HG02981 (cell line): ENCODE measurements around the gene RNF141.

Experiments used
- ATAC-seq: cut with Tn5 transposase; IDR thresholded peaks from one replicate; pipeline ENCODE4 v1.9.1; 2021; ENCODE audit warnings: mild to moderate bottlenecking, moderate library complexity; ENCODE audit not compliant: unreplicated experiment

Gene RNF141

GRCh38 chr11:10540915-10541560, at the start of gene RNF141:
Gene RNF141 (minus strand): TSS chr11:10541187. CDS start chr11:10534158, 7,029 bp downstream.
- ATAC-seq = peak; percentile 98

GRCh38 chr11:10590218-10590915, 49.4 kb upstream of the RNF141 start:
- ATAC-seq = no peak

DNA sequence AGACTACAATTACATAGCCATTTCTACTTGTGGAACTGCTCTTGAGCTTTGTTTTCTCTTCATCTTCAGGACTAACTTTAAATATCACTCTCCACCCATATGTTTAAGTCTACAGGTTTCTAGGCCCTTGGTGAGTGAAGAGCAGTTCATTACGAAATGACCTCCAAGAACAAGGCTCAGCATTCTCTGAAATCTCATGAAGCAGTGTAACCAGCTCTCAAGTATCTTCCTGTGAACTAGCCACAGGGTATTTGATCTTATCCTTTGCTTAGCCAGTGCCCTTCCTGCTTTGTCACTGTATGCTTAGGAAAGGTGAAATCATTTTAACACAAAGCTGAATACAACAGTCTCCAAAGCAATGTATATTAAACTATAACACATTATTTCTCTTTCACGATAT, 47.9 kb upstream of the RNF141 start:
- no peak for ATAC-seq

DNA sequence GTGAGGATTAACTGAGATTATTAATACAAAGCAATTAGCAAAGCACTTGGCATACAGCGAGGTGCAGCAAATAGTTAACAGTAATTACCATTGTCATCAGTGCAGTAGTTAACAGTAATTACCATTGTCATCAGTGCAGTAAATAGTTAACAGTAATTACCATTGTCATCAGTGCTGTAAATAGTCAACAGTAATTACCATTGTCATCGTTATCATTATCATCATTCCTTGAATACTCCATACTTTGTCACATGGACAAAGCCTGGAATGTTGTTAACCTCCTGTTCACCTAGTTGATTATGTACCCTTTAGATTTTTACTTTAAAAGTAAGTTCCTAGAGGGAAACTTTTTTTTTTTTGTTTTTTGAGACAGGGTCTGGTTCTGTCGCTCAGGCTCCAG, 47.0 kb upstream of the RNF141 start:
- ATAC-seq = no peak

- ATAC-seq = no peak
Observed at GRCh38 chr11:10587388-10587787, 46.4 kb upstream of the RNF141 start.

DNA sequence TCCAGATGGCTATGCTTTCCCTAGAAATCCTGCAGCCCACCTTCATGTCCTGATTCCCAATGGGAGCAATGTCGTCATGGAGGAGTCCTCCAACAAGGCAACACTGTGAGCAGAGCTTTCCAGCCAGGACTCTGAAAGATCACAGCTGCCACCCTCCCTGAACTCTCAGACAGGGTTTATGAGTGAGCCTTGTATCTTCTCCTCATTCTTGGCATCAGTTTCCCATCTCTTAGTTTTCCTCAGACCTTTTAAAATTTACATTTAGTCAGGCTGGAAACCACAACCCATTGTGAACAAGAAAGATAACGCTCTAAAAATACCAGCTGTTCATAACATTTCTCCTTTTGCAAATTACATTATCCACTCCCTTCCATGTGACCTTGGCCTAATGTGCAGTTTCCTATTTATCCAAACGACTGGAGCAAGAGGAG, 43.1 kb upstream of the RNF141 start:
- ATAC-seq = no peak

- ATAC-seq = no peak
Observed at GRCh38 chr11:10581481-10582019, 40.6 kb upstream of the RNF141 start.

DNA sequence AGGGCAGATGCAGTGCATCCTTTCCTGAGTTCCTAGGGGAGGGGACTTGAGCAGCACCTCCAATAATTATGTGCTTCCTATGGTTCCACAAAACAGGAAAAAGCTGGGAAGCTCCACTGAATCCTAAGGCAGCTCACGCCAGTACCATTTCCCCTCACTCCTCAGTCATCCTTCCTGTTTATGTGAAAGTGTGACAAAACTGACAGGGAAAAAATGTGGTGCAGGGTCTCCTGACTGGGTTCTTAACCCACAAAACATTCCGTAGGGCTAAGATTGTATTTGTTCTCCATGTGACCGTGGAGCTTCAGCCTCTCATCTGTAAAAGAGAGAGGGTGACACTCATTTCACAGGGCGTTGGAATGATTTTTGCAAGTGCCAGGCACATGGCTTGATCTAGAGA, 39.6 kb upstream of the RNF141 start:
- ATAC-seq = no peak

DNA sequence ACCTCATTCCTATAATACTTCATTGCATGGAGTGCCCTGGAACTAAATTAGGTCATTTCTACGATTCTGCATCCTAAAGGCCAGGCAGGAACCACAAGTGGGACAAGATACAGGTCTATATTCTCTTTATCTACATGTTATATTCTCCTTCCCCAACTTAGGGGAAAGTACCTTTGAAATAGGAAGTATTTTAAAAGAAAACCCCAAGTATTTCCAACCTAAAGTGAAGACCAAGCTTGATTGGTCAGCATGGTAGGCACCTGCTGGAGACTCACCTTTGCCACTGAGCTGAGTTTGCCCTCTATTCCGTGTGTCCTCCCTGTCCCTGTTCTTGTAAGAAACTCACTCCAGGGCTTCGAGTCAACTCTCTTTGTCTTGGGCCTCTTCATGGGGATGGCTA, 38.7 kb upstream of the RNF141 start:
- no peak for ATAC-seq

GRCh38 chr11:10576035-10576398, 35.0 kb upstream of the RNF141 start:
- ATAC-seq = no peak

DNA sequence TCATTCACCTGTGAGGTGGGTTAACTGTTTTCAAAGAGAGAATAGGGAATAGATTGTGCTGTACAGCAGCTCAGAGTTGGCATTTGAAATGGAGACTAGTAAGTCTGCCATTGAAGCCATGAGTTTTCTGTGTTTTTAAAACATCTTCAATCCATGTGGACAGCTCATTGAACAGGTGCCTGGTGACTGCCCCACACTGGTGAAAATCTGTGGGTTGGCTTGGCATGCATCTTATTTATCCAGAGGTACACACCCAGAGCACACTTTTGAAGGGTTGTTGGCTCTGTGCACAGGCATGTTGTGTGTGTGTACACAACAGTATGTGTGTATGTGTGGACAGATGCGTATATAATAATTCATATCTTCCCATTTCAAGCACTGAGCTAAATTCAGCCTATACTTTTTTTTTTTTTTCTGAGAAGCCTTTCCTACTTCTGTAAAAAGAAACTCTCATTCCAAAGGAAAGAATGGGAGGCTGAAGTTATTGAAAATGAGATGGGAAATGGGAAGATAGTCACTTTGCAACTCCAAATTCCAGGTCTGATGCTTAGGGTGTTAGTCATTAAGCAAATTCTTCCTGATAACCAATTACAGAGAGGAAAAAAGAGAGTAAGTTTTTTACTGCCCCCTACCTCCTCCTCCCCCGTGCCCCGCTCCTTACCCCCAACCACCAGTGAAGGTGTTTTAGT, 34.5 kb upstream of the RNF141 start:
- ATAC-seq = no peak

DNA sequence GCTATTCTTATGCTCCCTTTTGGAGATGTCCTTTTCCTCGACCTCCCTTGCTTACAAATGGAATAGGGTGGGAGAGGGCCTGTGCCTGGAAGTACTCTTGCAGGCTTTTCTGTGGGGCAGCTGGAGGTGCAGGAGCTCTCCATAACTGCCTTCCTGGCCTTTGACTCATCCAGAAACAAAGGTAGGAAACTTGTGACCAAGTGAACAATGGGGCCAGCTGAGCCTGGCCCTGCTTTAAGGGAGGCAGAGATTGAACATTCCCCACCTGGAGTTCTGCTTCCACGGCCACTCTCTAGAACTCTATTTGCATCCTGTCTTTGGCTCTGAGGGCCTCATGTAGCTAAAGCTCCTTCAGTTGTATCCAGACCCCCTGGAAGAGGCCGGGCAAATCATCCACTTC, 32.6 kb upstream of the RNF141 start:
- no peak for ATAC-seq

GRCh38 chr11:10573028-10573427, 32.0 kb upstream of the RNF141 start:
- no peak for ATAC-seq

DNA sequence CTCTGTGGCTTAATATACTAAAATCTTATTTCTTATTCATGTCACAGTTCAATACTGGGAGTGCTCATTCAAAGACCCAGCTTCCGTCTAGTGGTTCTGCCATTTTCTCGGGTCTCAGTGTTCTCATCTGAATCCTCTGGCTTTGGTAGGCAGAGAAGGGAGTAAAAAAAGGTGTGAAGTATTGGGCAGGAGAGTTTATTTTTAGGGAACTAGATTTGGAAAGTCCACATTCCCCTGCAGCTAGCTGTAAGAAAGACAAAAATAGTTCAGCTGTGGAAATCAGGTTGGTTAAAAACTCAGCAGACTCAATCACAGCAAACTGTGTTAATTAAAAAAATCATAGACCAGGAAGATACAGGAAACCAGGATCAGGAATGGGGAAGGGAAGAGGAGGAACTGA, 31.5 kb upstream of the RNF141 start:
- no peak for ATAC-seq

DNA sequence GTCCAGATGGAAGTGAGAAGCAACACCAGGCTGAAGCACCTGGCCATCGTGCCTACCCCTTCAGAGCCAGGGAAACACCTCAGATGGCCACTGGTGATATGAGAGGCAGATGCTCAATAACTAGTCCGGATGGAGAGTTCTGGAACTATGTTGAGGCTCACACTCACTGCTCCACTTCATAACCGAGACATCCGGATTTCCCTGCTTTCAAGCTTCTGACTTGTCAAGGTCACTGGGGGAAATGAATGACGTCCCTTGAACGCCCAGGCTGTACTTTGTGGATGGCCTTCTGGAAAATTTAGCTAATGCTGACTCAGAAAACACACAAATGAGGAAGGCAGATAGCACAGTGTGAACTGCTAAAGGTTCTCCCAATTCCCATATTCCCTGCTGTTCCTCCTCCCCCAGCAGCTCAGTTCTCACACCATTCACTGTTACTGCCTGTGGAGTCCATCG, 27.5 kb upstream of the RNF141 start, which contains the start of gene LYVE1:
TSS of gene LYVE1 (minus strand) at position 180 of the 456 bp plus-strand sequence. CDS start at position 47, 133 bp downstream.
- no peak for ATAC-seq

DNA sequence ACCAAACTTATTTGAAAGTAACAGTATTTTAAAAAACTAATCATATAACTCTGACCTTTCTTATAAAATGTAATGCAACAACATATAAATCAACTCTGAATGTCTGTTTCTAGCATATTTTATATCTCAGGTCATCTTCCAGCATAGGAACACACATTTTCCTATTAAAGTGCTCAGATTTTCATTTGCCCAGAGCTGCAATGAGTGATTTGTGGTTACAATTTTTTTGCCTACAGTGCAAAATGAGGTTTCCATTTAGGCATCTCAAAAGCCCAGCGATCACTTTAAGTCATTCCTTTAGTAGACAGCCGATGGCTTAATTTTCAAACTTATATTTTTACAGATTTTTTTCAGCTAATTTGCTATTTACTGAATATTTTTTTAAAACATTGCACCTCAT, 26.5 kb upstream of the RNF141 start:
- no peak for ATAC-seq

DNA sequence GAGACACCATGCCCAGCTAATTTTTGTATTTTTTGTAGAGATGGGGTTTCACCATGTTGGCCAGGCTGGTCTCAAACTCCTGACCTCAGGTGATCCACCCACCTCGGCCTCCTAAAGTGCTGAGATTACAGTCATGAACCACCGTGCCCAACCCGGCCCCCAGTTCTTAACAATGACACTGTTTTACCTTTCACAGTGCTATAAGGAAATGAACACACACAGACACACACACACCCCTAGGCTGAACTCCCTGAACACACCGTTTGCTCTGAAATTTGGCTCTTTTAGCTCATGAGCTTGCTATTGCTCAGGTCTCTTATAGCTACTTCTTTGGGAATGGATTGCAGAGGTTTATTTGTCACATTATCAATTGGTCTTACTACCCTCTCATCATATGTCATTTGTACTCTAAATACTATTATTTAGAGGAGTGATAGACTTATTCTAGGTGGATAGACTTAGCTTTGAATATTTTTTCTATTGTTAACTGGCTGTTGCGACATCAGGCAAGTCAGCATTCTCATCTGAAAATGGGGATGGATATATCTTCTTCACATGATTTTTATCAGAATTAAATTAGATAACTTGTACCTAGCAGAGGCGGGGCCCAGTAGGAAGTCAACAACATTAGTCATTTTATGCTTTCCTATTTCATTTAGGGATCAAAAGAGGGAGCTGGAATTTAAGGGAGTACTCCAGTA, 25.4 kb upstream of the RNF141 start:
- no peak for ATAC-seq

GRCh38 chr11:10565493-10565892, 24.5 kb upstream of the RNF141 start:
- no peak for ATAC-seq

DNA sequence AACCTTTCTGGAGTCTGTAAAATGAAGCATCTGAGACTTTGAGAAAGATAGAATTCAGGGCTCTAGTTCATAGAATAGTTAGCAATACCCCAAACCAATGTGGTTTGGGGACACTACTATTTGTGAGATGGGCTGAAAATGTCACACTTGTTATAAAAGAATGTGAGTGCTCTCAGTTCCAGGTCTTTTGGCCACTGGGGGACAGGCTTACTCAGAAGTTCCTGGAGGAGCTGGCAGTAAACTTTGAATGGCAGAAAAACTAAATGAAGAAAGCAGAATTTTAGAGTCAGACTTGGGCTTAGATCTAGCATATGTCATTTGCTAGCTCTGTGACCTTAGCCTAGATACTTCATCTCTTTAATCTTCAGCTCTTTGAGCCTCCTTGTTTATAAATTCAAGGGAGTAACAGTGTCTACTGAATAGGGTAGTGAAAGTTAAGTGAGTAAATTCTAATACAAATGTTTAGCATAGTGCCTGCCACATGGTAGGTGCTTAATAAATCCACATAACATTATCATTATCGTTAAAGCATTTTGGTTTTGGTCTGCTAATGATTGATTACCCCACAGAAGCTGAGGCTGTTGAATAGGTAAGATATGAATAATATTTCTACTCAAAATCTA, 23.8 kb upstream of the RNF141 start:
- ATAC-seq = no peak

DNA sequence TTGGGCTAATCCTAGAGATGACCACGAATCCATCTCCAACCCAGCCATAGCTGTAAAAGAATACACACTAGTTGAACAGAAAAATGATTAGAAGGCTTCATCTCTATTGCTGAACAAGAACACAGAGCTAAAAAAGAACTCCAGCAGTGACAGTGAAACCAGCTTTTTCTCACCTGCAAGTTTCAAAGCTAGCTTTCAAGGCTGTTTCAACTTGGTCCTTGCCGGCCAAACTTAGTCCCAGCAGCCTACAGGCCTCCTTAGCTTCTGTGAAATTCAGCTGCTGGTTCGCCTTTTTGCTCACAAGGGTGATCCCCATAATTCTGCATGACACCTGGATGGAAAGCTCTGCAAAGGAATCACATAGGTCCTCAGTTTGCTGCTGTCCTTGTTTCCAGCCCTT, 23.0 kb upstream of the RNF141 start:
- ATAC-seq = no peak

DNA sequence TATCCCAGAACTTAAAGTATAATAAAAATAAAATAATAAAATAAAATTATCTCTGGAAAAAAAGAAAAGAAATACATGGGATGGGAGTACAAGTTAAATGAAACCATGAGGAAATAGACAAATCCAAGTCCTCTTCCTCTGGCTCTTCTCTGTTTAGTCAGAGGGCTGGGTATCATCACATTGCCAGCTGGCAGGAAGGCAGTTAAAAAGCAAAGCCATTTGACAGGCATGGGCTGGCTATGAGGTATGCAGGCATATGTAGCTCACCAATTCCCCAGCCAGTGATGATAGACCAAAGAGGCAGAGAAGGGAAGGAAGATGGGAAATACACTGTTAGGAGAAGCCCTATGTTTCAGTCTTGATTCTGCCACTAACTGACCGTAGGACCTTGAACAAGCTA, 21.0 kb upstream of the RNF141 start:
- ATAC-seq = no peak
